ENCODE measurements around the gene EIF3B.

- TF ChIP-seq, protein P1, sequence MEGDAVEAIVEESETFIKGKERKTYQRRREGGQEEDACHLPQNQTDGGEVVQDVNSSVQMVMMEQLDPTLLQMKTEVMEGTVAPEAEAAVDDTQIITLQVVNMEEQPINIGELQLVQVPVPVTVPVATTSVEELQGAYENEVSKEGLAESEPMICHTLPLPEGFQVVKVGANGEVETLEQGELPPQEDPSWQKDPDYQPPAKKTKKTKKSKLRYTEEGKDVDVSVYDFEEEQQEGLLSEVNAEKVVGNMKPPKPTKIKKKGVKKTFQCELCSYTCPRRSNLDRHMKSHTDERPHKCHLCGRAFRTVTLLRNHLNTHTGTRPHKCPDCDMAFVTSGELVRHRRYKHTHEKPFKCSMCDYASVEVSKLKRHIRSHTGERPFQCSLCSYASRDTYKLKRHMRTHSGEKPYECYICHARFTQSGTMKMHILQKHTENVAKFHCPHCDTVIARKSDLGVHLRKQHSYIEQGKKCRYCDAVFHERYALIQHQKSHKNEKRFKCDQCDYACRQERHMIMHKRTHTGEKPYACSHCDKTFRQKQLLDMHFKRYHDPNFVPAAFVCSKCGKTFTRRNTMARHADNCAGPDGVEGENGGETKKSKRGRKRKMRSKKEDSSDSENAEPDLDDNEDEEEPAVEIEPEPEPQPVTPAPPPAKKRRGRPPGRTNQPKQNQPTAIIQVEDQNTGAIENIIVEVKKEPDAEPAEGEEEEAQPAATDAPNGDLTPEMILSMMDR (IDR thresholded peaks at IDR 0.05): no peak
- TF ChIP-seq POLR2A (IDR thresholded peaks at IDR 0.05) (no peak), POLR2AphosphoS5 (IDR thresholded peaks at IDR 0.05) (no peak)
These were observed 39.1 kb downstream of the EIF3B start for GRCh38 chr7:2393706-2394105.
